Measurements from ENCODE around the gene FBXW9. TPM values are rescaled to one million over a fixed set of nuclear protein-coding genes. Genes with fewer than 3 reads are reported as not detected.
A peak's percentile ranks its signal among the peaks of the same experiment; 100 is the strongest.
"Not testable (repeated sequence)": the region's sequence is repeated elsewhere in the genome, so short reads cannot be mapped to it uniquely, and the experiment has no call there.

FBXW9 gene
- total RNA-seq, 2 experiments from 2014 or later: 2.2 to 2.4 TPM

DNA sequence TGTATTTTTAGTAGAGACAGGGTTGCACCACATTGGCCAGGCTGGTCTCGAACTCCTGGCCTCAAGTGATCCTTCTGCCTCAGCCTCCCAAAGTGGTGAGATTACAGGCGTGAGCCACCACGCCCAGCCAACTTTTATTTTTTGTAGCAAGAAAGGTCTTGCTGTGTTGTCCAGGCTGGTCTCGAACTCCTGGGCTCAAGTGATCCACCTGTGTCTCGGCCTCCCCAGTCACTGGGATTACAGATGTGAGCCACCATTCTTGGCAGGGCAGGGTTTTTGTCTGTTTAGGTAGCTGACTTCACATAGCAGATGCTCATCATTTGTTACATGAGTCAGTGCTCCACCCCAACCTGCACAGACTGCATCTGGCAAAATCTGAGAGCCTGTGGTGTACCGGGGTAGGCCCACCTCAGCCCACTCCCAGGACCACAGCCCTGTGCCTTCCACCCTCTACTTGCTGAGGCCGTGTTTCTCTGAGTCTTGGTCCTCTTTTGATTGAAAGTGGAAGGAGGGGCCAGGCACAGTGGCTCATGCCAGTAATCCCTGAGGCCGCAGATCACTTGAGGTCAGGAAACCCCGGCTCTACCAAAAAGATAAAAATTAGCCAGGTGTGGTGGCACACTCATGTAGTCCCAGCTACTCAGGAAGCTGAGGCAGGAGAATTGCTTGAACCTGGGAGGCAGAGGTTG lies 31.5 kb upstream of the FBXW9 start:
- Histone ChIP-seq H3K4me1 (ENCODE audit: insufficient read depth, low read length) (peaks cover 34% of the 10 kb centered on the region), H3K4me3 (ENCODE audit: low read length) (no peak overlapping the region), H3K9me3 (ENCODE audit: control insufficient read depth in 1 of 2, insufficient read depth in 1 of 2, low read length in 2 of 2) (no peaks in the 10 kb centered on the region), H3K27ac (ENCODE audit: low read depth in 1 of 2, low read length in 2 of 2) (no peak overlapping the region), H3K36me3 (ENCODE audit: insufficient read depth, low read length) (peaks cover 41% of the 10 kb centered on the region), H3K27me3 (ENCODE audit: control insufficient read depth in 1 of 2, insufficient read depth in 2 of 2, low read length in 2 of 2) (no peaks in the 10 kb centered on the region)
- Mint-ChIP-seq H3K4me1 (ENCODE audit: low read depth) (peaks cover 36% of the 10 kb centered on the region), H3K27me3 (no peaks in the 10 kb centered on the region), H3K9me3 (no peaks in the 10 kb centered on the region), H3K4me3 (no peak overlapping the region), H3K27ac (no peak overlapping the region), H3K36me3 (ENCODE audit: low read depth) (peaks cover 43% of the 10 kb centered on the region)
- no peak for ATAC-seq (ENCODE audit: poor library complexity)
- intact Hi-C loops (cut with DNase I, micrococcal nuclease): no loop called here
- no peak for DNase-seq
- POLR2A ChIA-PET: no interaction called here
- TF ChIP-seq, protein P1, sequence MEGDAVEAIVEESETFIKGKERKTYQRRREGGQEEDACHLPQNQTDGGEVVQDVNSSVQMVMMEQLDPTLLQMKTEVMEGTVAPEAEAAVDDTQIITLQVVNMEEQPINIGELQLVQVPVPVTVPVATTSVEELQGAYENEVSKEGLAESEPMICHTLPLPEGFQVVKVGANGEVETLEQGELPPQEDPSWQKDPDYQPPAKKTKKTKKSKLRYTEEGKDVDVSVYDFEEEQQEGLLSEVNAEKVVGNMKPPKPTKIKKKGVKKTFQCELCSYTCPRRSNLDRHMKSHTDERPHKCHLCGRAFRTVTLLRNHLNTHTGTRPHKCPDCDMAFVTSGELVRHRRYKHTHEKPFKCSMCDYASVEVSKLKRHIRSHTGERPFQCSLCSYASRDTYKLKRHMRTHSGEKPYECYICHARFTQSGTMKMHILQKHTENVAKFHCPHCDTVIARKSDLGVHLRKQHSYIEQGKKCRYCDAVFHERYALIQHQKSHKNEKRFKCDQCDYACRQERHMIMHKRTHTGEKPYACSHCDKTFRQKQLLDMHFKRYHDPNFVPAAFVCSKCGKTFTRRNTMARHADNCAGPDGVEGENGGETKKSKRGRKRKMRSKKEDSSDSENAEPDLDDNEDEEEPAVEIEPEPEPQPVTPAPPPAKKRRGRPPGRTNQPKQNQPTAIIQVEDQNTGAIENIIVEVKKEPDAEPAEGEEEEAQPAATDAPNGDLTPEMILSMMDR (IDR thresholded peaks at IDR 0.05): no peak
- CTCF ChIA-PET: interaction anchor here (0.7 kb wide), 1 partner anchor 862 kb away, joined by 3 read pairs; no protein-coding TSS in a partner anchor

DNA sequence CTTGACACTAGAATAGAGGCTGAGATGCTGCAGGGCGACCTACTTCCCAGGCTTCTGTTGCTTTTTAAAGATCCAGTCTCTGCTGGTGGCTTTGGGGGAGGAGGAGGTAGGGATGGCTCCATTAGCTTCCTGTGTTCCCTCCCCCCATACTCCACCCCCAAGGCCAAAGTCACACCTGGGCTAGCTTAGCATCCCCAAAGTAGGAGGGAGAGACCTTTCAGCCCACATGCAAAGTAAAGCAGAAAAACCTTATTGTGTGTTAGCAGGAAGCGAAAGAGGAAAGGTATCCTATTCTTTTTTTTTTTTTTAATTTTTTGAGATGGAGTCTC lies 30.5 kb upstream of the FBXW9 start:
- H3K27me3 Mint-ChIP-seq: no peaks in the 10 kb centered on the region
- peak overlapping the region; percentile 40 for H3K27ac Mint-ChIP-seq
- peak overlapping the region; percentile 79 for H3K4me3 Mint-ChIP-seq
- CTCF ChIA-PET: no interaction called here
- H3K4me1 Mint-ChIP-seq (ENCODE audit: low read depth): peaks cover 36% of the 10 kb centered on the region
- intact Hi-C loops (cut with DNase I, micrococcal nuclease): no loop called here
- TF ChIP-seq, protein P1 (IDR thresholded peaks at IDR 0.05): no peak
- peaks cover 37% of the 10 kb centered on the region for H3K36me3 ChIP-seq (ENCODE audit: insufficient read depth, low read length)
- H3K4me3 ChIP-seq (ENCODE audit: low read length): no peak overlapping the region
- ATAC-seq (ENCODE audit: poor library complexity) (no peak), DNase-seq (no peak)
- POLR2A ChIA-PET: no interaction called here
- H3K9me3 ChIP-seq (ENCODE audit: control insufficient read depth in 1 of 2, insufficient read depth in 1 of 2, low read length in 2 of 2): no peaks in the 10 kb centered on the region
- no peak overlapping the region for H3K27ac ChIP-seq (ENCODE audit: low read depth in 1 of 2, low read length in 2 of 2)
- H3K9me3 Mint-ChIP-seq: no peaks in the 10 kb centered on the region
- H3K4me1 ChIP-seq (ENCODE audit: insufficient read depth, low read length): peaks cover 29% of the 10 kb centered on the region
- H3K27me3 ChIP-seq (ENCODE audit: control insufficient read depth in 1 of 2, insufficient read depth in 2 of 2, low read length in 2 of 2): no peaks in the 10 kb centered on the region
- H3K36me3 Mint-ChIP-seq (ENCODE audit: low read depth): peaks cover 50% of the 10 kb centered on the region

DNA sequence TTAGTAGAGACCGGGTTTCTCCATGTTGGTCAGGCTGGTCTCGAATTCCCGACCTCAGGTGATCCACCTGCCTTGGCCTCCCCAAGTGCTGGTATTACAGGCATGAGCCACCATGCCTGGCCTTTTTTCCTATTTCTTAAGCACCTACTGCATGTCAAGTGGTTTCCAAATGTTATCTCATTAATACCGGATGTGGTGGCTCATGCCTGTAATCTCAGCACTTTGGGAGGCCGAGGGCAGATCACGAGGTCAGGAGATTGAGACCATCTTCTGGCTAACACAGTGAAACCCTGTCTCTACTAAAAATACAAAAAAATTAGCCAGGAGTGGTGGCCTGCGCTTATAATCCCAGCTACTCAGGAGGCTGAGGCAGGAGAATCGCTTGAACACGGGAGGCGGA lies 29.2 kb upstream of the FBXW9 start:
- intact Hi-C loops (cut with DNase I, micrococcal nuclease); H3K4me3 ChIP-seq (ENCODE audit: low read length); DNase-seq; H3K27me3 Mint-ChIP-seq; H3K27ac ChIP-seq (ENCODE audit: low read depth in 1 of 2, low read length in 2 of 2); H3K4me3 Mint-ChIP-seq; H3K9me3 ChIP-seq (ENCODE audit: control insufficient read depth in 1 of 2, insufficient read depth in 1 of 2, low read length in 2 of 2); H3K9me3 Mint-ChIP-seq; H3K27me3 ChIP-seq (ENCODE audit: control insufficient read depth in 1 of 2, insufficient read depth in 2 of 2, low read length in 2 of 2); ATAC-seq (ENCODE audit: poor library complexity); H3K27ac Mint-ChIP-seq: not testable (repeated sequence)
- Histone ChIP-seq H3K4me1 (ENCODE audit: insufficient read depth, low read length) (peaks cover 36% of the 10 kb centered on the region), H3K36me3 (ENCODE audit: insufficient read depth, low read length) (peaks cover 27% of the 10 kb centered on the region)
- Mint-ChIP-seq H3K4me1 (ENCODE audit: low read depth) (peaks cover 45% of the 10 kb centered on the region), H3K36me3 (ENCODE audit: low read depth) (peaks cover 53% of the 10 kb centered on the region)
- POLR2A ChIA-PET: interaction anchor here (7.0 kb wide), 1 partner anchor 8 kb away, joined by 79 read pairs; the partner anchor contains the start of gene TRIR
- CTCF ChIA-PET: interaction anchor here (1.0 to 4.6 kb wide), 2 partner anchors 8 to 32 kb away, joined by 3 to 38 read pairs; partner anchors contain the start of gene TRIR
